ENCODE results near the gene IL5. TPM values are rescaled to one million over a fixed set of nuclear protein-coding genes. Genes with fewer than 3 reads are reported as not detected.

Gene IL5
- total RNA-seq: not detected

DNA sequence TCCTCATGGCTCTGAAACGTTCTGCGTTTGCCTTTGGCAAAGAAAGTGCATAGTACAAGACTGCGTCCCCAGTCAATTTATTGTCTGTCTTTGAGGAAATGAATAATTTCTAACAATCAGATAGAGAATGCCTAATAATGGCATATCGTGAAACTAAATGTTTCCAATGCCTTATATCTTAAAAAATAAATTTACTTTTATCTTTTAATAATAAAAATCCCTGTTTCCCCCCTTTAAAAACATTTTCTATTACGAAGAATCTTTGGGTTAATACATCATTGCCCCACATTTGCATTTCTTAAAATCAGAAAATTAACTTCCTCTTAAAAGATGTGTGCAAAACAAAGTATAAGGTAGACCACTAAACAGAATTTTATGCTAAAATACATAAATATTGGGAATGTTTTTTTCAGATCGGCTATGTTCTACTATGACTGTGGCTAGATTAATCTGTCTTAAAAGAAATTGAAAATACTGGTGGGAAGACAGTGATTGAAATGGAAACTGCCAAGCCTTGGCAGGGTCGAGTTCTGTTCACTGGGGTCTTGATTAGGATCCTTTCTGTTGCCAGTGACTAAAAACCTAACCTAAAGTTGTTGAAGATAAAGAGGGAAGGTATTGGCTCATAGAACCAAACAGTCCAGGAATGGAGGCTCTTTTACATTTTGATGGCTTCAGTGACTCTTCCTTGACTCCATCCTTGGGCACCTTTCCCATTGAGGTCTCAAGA lies at the start of gene IL5:
Gene IL5 (minus strand): TSS at position 51 of the 730 bp plus-strand sequence. CDS start 44 bp downstream, at position 7.
- H3K36me3 ChIP-seq: no peaks in the 10 kb centered on the region
- H3K27ac ChIP-seq: no peak within 1 kb of the TSS
- in situ Hi-C loops (cut with MboI; ENCODE audit: low pct_ligation_motif_present in 1 of 4, low pct_unique_long_range_greater_than_20kb in 1 of 4, low sequenced_read_pairs in 3 of 4) (loop anchor here in 1 of 4 donors (25.0 kb wide), 1 partner anchor 281 kb away; the partner anchor contains the start of gene PDLIM4), intact Hi-C loops (cut with DNase I; ENCODE audit: low total_unique reads) (no loop called here)
- WGBS, 2 donors (ENCODE audit: low coverage in 1 of 2): 75 to 80% methylated on average over 7 of the region's 7 CpGs
- no peaks in the 10 kb centered on the region for H3K9me3 ChIP-seq
- no peaks in the 10 kb centered on the region for H3K4me1 ChIP-seq
- TF ChIP-seq POLR2A (IDR thresholded peaks at IDR 0.05): no peak
- TF ChIP-seq POLR2AphosphoS5 (IDR thresholded peaks at IDR 0.05): no peak
- no peak for TF ChIP-seq EP300 (IDR thresholded peaks at IDR 0.05; ENCODE audit: low read depth)
- TF ChIP-seq, protein P1, sequence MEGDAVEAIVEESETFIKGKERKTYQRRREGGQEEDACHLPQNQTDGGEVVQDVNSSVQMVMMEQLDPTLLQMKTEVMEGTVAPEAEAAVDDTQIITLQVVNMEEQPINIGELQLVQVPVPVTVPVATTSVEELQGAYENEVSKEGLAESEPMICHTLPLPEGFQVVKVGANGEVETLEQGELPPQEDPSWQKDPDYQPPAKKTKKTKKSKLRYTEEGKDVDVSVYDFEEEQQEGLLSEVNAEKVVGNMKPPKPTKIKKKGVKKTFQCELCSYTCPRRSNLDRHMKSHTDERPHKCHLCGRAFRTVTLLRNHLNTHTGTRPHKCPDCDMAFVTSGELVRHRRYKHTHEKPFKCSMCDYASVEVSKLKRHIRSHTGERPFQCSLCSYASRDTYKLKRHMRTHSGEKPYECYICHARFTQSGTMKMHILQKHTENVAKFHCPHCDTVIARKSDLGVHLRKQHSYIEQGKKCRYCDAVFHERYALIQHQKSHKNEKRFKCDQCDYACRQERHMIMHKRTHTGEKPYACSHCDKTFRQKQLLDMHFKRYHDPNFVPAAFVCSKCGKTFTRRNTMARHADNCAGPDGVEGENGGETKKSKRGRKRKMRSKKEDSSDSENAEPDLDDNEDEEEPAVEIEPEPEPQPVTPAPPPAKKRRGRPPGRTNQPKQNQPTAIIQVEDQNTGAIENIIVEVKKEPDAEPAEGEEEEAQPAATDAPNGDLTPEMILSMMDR (IDR thresholded peaks at IDR 0.05): no peak
- H3K4me3 ChIP-seq: no peak within 1 kb of the TSS
- no peak for DNase-seq
- no peaks in the 10 kb centered on the region for H3K27me3 ChIP-seq

DNA sequence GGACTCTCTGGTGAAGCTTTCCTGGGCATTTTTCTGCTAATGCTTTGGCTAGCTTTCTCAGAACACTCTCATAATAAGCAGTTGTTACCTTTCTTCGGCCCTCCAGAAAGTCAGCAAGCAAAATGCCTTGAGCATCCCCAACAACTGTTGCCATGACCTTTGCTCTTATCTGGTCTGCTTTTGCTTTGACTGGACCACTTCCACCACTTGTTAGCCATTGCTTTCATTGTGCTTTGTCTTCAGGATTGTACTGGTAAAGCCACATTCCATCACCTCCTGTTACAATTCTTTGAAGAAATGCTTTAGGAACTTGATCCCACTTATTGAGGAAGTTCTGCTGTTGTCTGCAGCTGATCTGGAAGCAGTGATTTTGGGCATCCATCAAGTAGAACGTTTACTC lies 49.2 kb upstream of the IL5 start:
- Histone ChIP-seq H3K4me1 (no peaks in the 10 kb centered on the region), H3K9me3 (no peaks in the 10 kb centered on the region), H3K27me3 (no peaks in the 10 kb centered on the region), H3K4me3 (no peak overlapping the region), H3K27ac (no peak overlapping the region), H3K36me3 (peaks cover 0 to 53% (median 20%) of the 10 kb centered on the region in 4 donors)
- DNase-seq: no peak
- in situ Hi-C loops (cut with MboI; ENCODE audit: low pct_ligation_motif_present in 1 of 4, low pct_unique_long_range_greater_than_20kb in 1 of 4, low sequenced_read_pairs in 3 of 4) (no loop called here), intact Hi-C loops (cut with DNase I; ENCODE audit: low total_unique reads) (no loop called here)
- WGBS, 2 donors (ENCODE audit: low coverage in 1 of 2): 70% methylated on average over 2 of the region's 2 CpGs
- TF ChIP-seq EP300 (IDR thresholded peaks at IDR 0.05; ENCODE audit: low read depth) (no peak), POLR2AphosphoS5 (IDR thresholded peaks at IDR 0.05) (no peak), POLR2A (IDR thresholded peaks at IDR 0.05) (no peak)
- TF ChIP-seq, protein P1 (IDR thresholded peaks at IDR 0.05): no peak

DNA sequence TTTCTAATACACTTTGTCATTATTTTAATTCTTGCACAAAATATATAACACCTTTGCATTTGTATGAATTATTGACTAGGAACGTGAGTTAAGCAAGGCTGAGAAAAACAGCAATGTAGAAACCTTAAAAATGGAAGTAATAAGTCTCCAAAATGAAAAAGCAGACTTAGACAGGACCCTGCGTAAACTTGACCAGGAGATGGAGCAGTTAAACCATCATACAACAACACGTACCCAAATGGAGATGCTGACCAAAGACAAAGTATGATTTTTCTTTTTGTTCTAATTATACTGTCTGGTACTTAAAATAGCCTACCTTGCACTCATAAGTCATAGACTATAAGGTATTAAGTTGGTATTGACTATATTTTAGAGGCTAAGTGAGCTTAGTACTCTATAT lies 47.8 kb upstream of the IL5 start:
- no peak for DNase-seq
- whole genome bisulfite sequencing, 2 donors (ENCODE audit: low coverage in 1 of 2): 85 to 89% methylated on average over 3 of the region's 3 CpGs
- Histone ChIP-seq H3K27ac (no peak overlapping the region), H3K4me3 (no peak overlapping the region), H3K27me3 (no peaks in the 10 kb centered on the region), H3K9me3 (no peaks in the 10 kb centered on the region), H3K36me3 (peaks cover 0 to 48% (median 20%) of the 10 kb centered on the region in 4 donors), H3K4me1 (no peaks in the 10 kb centered on the region)
- intact Hi-C loops (cut with DNase I; ENCODE audit: low total_unique reads) (no loop called here), in situ Hi-C loops (cut with MboI; ENCODE audit: low pct_ligation_motif_present in 1 of 4, low pct_unique_long_range_greater_than_20kb in 1 of 4, low sequenced_read_pairs in 3 of 4) (no loop called here)
- TF ChIP-seq POLR2A (IDR thresholded peaks at IDR 0.05): no peak
- no peak for TF ChIP-seq POLR2AphosphoS5 (IDR thresholded peaks at IDR 0.05)
- TF ChIP-seq, protein P1 (IDR thresholded peaks at IDR 0.05): no peak
- no peak for TF ChIP-seq EP300 (IDR thresholded peaks at IDR 0.05; ENCODE audit: low read depth)

DNA sequence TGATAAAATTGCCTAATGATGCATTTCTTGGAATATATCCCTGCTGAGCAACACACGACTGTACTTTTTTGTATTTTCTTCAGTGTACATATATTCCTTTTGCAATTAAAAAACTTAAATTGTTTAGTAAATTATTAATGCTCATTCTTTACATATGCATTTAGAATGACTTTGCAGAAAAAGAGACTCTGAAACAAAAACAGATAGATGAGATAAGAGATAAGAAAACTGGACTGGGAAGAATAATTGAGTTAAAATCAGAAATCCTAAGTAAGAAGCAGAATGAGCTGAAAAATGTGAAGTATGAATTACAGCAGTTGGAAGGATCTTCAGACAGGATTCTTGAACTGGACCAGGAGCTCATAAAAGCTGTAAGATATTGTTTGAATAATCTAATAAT lies 46.1 kb upstream of the IL5 start:
- H3K27me3 ChIP-seq: no peaks in the 10 kb centered on the region
- TF ChIP-seq, protein P1 (IDR thresholded peaks at IDR 0.05): no peak
- no peak for TF ChIP-seq POLR2A (IDR thresholded peaks at IDR 0.05)
- no peak for TF ChIP-seq POLR2AphosphoS5 (IDR thresholded peaks at IDR 0.05)
- no peak for TF ChIP-seq EP300 (IDR thresholded peaks at IDR 0.05; ENCODE audit: low read depth)
- no peak overlapping the region for H3K4me3 ChIP-seq
- H3K27ac ChIP-seq: no peak overlapping the region
- in situ Hi-C loops (cut with MboI; ENCODE audit: low pct_ligation_motif_present in 1 of 4, low pct_unique_long_range_greater_than_20kb in 1 of 4, low sequenced_read_pairs in 3 of 4) (no loop called here), intact Hi-C loops (cut with DNase I; ENCODE audit: low total_unique reads) (no loop called here)
- WGBS, 2 donors (ENCODE audit: low coverage in 1 of 2): 93 to 100% methylated on average over 1 of the region's 1 CpG
- no peaks in the 10 kb centered on the region for H3K9me3 ChIP-seq
- H3K36me3 ChIP-seq: peaks cover 0 to 35% (median 15%) of the 10 kb centered on the region in 4 donors
- no peak for DNase-seq
- H3K4me1 ChIP-seq: no peaks in the 10 kb centered on the region

Measured in transverse colon (tissue), 4 donors.